HCT116 (cell line): ENCODE measurements around the gene FBXO42. TPM values are rescaled to one million over a fixed set of nuclear protein-coding genes. Genes with fewer than 3 reads are reported as not detected.
A peak's percentile ranks its signal among the peaks of the same experiment; 100 is the strongest.

Experiments
- ATAC-seq: fragments of 200-7000 bp; cut with Tn5 transposase; 2 replicates; pipeline ENCODE4 v1.9.1; 2020; ENCODE audit warnings: mild to moderate bottlenecking, moderate library complexity
- BruUV-seq: library from RNA; stranded (reverse); fragments of 400-500 nt; replicated peaks from 2 replicates; lab custom pipeline; 2021; lab: Mats Ljungman, UMichigan
- CTCF ChIA-PET: fragments of 300-600 bp; sonication (Branson Sonifier 250); formaldehyde crosslinking; loops from one replicate; lab custom pipeline; 2021; ENCODE audit warnings: antibody characterized with exemption; lab: Charles Lee
- POLR2A ChIA-PET: fragments of 300-600, 350-600 bp; sonication (Branson Sonifier 250); formaldehyde crosslinking; loops from one replicate; lab custom pipeline; 2021; ENCODE audit warnings: antibody characterized with exemption; lab: Charles Lee
- RAD21 ChIA-PET, 2 experiments: fragments of 300-600 bp; sonication (Branson Sonifier 250); formaldehyde crosslinking; loops; one replicate each; lab custom pipeline; 2023; ENCODE audit warnings: low total read pairs in 2 of 2; ENCODE audit not compliant: uncharacterized antibody in 2 of 2, unreplicated experiment in 2 of 2, low non-redundant PET in 1 of 2; lab: Charles Lee
- DNase-seq: peaks from one replicate; pipeline ENCODE4 v3.0.0-alpha.2; 2010; ENCODE audit warnings: low read depth, low spot score
- H2AFZ ChIP-seq: fragments of 200-600 bp; shearing (Covaris generic), sonication (generic); 2 replicates; pipeline ENCODE4 v1.6.1; 2017; ENCODE audit warnings: low read depth, mixed run types, mixed read lengths, antibody characterized with exemption, low read length; ENCODE audit not compliant: poor library complexity, severe bottlenecking
- H3K27ac ChIP-seq: 2 replicates; pipeline ENCODE4 v1.5.1; 2012; ENCODE audit warnings: low read depth, low read length
- H3K27me3 ChIP-seq: fragments of 200-600 bp; sonication (generic); 2 replicates; pipeline ENCODE4 v1.6.1; 2016; ENCODE audit warnings: mixed run types, low read length, mixed read lengths; ENCODE audit not compliant: insufficient read depth
- H3K36me3 ChIP-seq, 2 experiments: fragments of 200-500 bp in 1 of 2; fragments of 200-600 bp in 1 of 2; sonication (Bioruptor generic) in 1 of 2; sonication (generic) in 1 of 2; 2 replicates each; pipeline versions ENCODE4 v1.5.1 to v1.6.1; 2014 to 2016; ENCODE audit warnings: low read length in 2 of 2, inconsistent platforms in 1 of 2, mixed read lengths in 1 of 2, mixed run types in 1 of 2; ENCODE audit not compliant: insufficient read depth in 2 of 2, control insufficient read depth in 1 of 2
- H3K4me1 ChIP-seq, 2 experiments: fragments of 200-600 bp in 1 of 2; sonication (generic) in 1 of 2; 2 replicates each; pipeline versions ENCODE4 v1.5.1 to v1.6.1; 2012 to 2017; ENCODE audit warnings: low read length in 2 of 2, inconsistent platforms in 1 of 2, mild to moderate bottlenecking in 1 of 2, mixed read lengths in 1 of 2, mixed run types in 1 of 2, moderate library complexity in 1 of 2; ENCODE audit not compliant: insufficient read depth in 2 of 2, control insufficient read depth in 1 of 2
- H3K4me2 ChIP-seq: fragments of 200-600 bp; sonication (generic); 2 replicates; pipeline ENCODE4 v1.6.1; 2017; ENCODE audit warnings: mixed run types, low read length, mixed read lengths
- H3K4me3 ChIP-seq, 2 experiments: fragments of 200-600 bp in 1 of 2; sonication (generic) in 1 of 2; replicated peaks in 1 of 2; 2 replicates each; pipeline ENCODE4 v1.5.1; 2011 to 2016; ENCODE audit warnings: low read length in 2 of 2, control low read depth in 1 of 2, low read depth in 1 of 2, mild to moderate bottlenecking in 1 of 2, mixed read lengths in 1 of 2, mixed run types in 1 of 2
- H3K79me2 ChIP-seq: fragments of 200-600 bp; sonication (generic); 2 replicates; pipeline ENCODE4 v1.6.1; 2017; ENCODE audit warnings: mild to moderate bottlenecking, mixed run types, low read length, moderate library complexity, mixed read lengths; ENCODE audit not compliant: insufficient read depth
- H3K9ac ChIP-seq: fragments of 200-600 bp; sonication (generic); 2 replicates; pipeline ENCODE4 v1.6.1; 2016; ENCODE audit warnings: low read length, mixed read lengths
- H3K9me2 ChIP-seq: fragments of 200-600 bp; sonication (generic), shearing (Covaris generic); 2 replicates; pipeline ENCODE4 v1.6.1; 2017; ENCODE audit warnings: mixed run types, mild to moderate bottlenecking, moderate library complexity; ENCODE audit not compliant: insufficient read depth
- H3K9me3 ChIP-seq, 2 experiments: fragments of 200-500 bp in 1 of 2; fragments of 200-600 bp in 1 of 2; sonication (Bioruptor generic) in 1 of 2; sonication (generic) in 1 of 2; 2 replicates each; pipeline ENCODE4 v1.6.1; 2014 to 2017; ENCODE audit warnings: low read length in 2 of 2, mixed read lengths in 2 of 2, inconsistent platforms in 1 of 2, low read depth in 1 of 2, mild to moderate bottlenecking in 1 of 2, mixed run types in 1 of 2, moderate library complexity in 1 of 2; ENCODE audit not compliant: control insufficient read depth in 1 of 2, insufficient read depth in 1 of 2
- H4K20me1 ChIP-seq: fragments of 200-600 bp; sonication (generic), shearing (Covaris generic); 2 replicates; pipeline ENCODE4 v1.6.1; 2017; ENCODE audit warnings: mixed run types, mild to moderate bottlenecking, moderate library complexity; ENCODE audit not compliant: insufficient read depth
- CBX3 ChIP-seq: IDR thresholded peaks from 2 replicates; pipeline ENCODE4 v1.6.1; 2012; ENCODE audit warnings: low read depth
- EGR1 ChIP-seq: IDR thresholded peaks from 2 replicates; pipeline ENCODE4 v1.6.1; 2012; ENCODE audit warnings: low read depth
- EZH2 ChIP-seq: fragments of 200-600 bp; sonication (generic); IDR thresholded peaks from 2 replicates; pipeline ENCODE4 v1.6.1; 2017; ENCODE audit warnings: antibody characterized with exemption, mixed run types
- EZH2phosphoT487 ChIP-seq: fragments of 200-600 bp; IDR thresholded peaks from 2 replicates; pipeline ENCODE4 v1.6.1; 2018; ENCODE audit warnings: antibody characterized with exemption, borderline replicate concordance
- FOSL1 ChIP-seq: IDR thresholded peaks from 2 replicates; pipeline ENCODE4 v1.6.1; 2012; ENCODE audit warnings: low read depth
- JUND ChIP-seq: IDR thresholded peaks from 2 replicates; pipeline ENCODE4 v1.6.1; 2012
- SIN3A ChIP-seq: IDR thresholded peaks from 2 replicates; pipeline ENCODE4 v1.6.1; 2012; ENCODE audit warnings: low read depth
- SRF ChIP-seq: IDR thresholded peaks from 2 replicates; pipeline ENCODE4 v1.6.1; 2012; ENCODE audit warnings: low read depth
- intact Hi-C: fragments of 100-400 bp; cut with micrococcal nuclease; formaldehyde crosslinking; loops from 2 replicates; pipeline ENCODE4 v1.10.0; 2022
- total RNA-seq: library from RNA; stranded (reverse); gene quantifications from one replicate; pipeline ENCODE4 v1.2.1, GENCODE V29; 2021; ENCODE audit not compliant: unreplicated experiment
- TF ChIP-seq, protein P1 (sequence below): IDR thresholded peaks from 2 replicates; pipeline ENCODE4 v1.6.1; 2012; ENCODE audit warnings: low read depth
- TF ChIP-seq, protein P2 (sequence below): IDR thresholded peaks from 2 replicates; pipeline ENCODE4 v1.6.1; 2012
- TF ChIP-seq, protein P3 (sequence below): IDR thresholded peaks from 2 replicates; pipeline ENCODE4 v1.6.1; 2012
- TF ChIP-seq, protein P4 (sequence below): IDR thresholded peaks from 2 replicates; pipeline ENCODE4 v1.6.1; 2011; ENCODE audit warnings: mild to moderate bottlenecking, low read length, moderate library complexity; ENCODE audit not compliant: insufficient replicate concordance; ENCODE audit errors: extremely low read depth

Gene FBXO42
- total RNA-seq, 1 experiment from 2014 or later, result 20.6 TPM

DNA sequence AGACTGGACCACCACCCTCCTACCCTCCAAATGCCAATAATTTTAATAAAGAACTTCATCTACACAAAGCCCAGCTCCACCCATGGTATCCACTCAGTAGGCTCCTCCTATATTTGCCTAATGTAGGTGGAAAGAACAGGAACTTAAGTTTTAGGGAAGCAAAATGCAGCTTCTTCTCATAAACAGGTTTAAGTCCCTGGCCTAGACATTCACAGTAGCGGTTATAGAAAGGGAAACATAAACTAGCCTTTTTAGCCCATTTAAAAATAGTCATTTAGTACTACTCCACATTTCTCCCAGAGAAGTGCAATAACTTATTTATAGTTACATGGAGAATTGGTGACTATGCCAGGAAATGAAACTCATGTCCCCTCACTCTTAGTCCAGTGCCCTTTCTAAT is 58.7 kb downstream of the FBXO42 start:
- H3K9me2 ChIP-seq, result no peaks in the 10 kb centered on the region
- DNase-seq, result no peak
- ATAC-seq, result no peak
- no peaks in the 10 kb centered on the region for H3K9me3 ChIP-seq
- H3K27me3 ChIP-seq, result no peaks in the 10 kb centered on the region
- TF ChIP-seq CBX3 (no peak), SRF (no peak), FOSL1 (no peak), JUND (no peak), EZH2phosphoT487 (no peak), EGR1 (no peak), SIN3A (no peak), EZH2 (no peak)
- TF ChIP-seq, protein P1, sequence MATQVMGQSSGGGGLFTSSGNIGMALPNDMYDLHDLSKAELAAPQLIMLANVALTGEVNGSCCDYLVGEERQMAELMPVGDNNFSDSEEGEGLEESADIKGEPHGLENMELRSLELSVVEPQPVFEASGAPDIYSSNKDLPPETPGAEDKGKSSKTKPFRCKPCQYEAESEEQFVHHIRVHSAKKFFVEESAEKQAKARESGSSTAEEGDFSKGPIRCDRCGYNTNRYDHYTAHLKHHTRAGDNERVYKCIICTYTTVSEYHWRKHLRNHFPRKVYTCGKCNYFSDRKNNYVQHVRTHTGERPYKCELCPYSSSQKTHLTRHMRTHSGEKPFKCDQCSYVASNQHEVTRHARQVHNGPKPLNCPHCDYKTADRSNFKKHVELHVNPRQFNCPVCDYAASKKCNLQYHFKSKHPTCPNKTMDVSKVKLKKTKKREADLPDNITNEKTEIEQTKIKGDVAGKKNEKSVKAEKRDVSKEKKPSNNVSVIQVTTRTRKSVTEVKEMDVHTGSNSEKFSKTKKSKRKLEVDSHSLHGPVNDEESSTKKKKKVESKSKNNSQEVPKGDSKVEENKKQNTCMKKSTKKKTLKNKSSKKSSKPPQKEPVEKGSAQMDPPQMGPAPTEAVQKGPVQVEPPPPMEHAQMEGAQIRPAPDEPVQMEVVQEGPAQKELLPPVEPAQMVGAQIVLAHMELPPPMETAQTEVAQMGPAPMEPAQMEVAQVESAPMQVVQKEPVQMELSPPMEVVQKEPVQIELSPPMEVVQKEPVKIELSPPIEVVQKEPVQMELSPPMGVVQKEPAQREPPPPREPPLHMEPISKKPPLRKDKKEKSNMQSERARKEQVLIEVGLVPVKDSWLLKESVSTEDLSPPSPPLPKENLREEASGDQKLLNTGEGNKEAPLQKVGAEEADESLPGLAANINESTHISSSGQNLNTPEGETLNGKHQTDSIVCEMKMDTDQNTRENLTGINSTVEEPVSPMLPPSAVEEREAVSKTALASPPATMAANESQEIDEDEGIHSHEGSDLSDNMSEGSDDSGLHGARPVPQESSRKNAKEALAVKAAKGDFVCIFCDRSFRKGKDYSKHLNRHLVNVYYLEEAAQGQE, result no peak
- TF ChIP-seq, protein P2, sequence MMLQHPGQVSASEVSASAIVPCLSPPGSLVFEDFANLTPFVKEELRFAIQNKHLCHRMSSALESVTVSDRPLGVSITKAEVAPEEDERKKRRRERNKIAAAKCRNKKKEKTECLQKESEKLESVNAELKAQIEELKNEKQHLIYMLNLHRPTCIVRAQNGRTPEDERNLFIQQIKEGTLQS, result no peak
- TF ChIP-seq, protein P3, sequence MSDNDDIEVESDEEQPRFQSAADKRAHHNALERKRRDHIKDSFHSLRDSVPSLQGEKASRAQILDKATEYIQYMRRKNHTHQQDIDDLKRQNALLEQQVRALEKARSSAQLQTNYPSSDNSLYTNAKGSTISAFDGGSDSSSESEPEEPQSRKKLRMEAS, result no peak
- TF ChIP-seq, protein P4, sequence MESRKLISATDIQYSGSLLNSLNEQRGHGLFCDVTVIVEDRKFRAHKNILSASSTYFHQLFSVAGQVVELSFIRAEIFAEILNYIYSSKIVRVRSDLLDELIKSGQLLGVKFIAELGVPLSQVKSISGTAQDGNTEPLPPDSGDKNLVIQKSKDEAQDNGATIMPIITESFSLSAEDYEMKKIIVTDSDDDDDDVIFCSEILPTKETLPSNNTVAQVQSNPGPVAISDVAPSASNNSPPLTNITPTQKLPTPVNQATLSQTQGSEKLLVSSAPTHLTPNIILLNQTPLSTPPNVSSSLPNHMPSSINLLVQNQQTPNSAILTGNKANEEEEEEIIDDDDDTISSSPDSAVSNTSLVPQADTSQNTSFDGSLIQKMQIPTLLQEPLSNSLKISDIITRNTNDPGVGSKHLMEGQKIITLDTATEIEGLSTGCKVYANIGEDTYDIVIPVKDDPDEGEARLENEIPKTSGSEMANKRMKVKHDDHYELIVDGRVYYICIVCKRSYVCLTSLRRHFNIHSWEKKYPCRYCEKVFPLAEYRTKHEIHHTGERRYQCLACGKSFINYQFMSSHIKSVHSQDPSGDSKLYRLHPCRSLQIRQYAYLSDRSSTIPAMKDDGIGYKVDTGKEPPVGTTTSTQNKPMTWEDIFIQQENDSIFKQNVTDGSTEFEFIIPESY, result no peak
- no peaks in the 10 kb centered on the region; a peak in 1 of 4 replicates for H3K4me1 ChIP-seq
- peaks cover 0 to 4% of the 10 kb centered on the region in 2 experiments; a peak in 1 of 4 replicates for H3K36me3 ChIP-seq
- ChIA-PET POLR2A (interaction anchor here (0.6 to 1.2 kb wide), 2 partner anchors 8 to 80 kb away, joined by 3 read pairs; no protein-coding TSS in a partner anchor), CTCF (no interaction called here), RAD21 (interaction anchor here in 1 of 2 experiments (0.6 kb wide), 1 partner anchor 9 kb away, joined by 4 read pairs; no protein-coding TSS in a partner anchor)
- no peak overlapping the region for H3K27ac ChIP-seq
- H3K4me3 ChIP-seq, result no peak overlapping the region
- TSS peak; percentile 14 for BruUV-seq
- H3K9ac ChIP-seq, result no peak overlapping the region
- H3K4me2 ChIP-seq, result no peak overlapping the region
- no peaks in the 10 kb centered on the region for H4K20me1 ChIP-seq
- intact Hi-C loops, result no loop called here
- H2AFZ ChIP-seq, result no peak overlapping the region
- H3K79me2 ChIP-seq, result no peaks in the 10 kb centered on the region
